Testis (tissue), 2 donors: ENCODE measurements around the gene ZNF880.
"Not testable (repeated sequence)": the region's sequence is repeated elsewhere in the genome, so short reads cannot be mapped to it uniquely, and the experiment has no call there.

ENCODE experiments used
- POLR2A ChIP-seq: fragments of 450-650 bp; IDR thresholded peaks from one replicate; pipeline ENCODE4 v1.6.1; 2017; ENCODE audit warnings: antibody characterized with exemption, mild to moderate bottlenecking, moderate library complexity
- TF ChIP-seq, protein P1 (sequence below), 3 experiments: fragments of 450-650 bp in 2 of 3; fragments of 200-600 bp in 1 of 3; sonication (generic) in 1 of 3; IDR thresholded peaks; one replicate each; pipeline ENCODE4 v1.5.1; 2016 to 2019; ENCODE audit warnings: antibody characterized with exemption in 3 of 3, mild to moderate bottlenecking in 2 of 3, moderate library complexity in 1 of 3

DNA sequence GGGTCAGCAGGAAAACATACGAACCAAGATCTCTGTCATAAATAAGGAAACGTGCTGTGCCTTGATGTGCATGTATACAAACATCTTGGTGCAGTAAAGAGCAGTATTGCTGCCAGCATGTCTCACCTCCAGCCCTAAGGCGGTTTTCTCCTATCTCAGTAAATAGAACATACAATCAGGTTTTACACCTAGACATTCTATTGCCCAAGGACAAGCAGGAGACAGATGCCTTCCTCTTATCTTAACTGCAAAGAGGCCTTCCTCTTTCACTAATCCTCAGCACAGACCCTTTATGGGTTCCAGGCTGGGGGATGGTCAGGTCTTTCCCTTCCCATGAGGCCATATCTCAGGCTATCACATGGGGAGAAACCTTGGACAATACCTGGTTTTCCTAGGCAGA is 30.7 kb upstream of the ZNF880 start:
- TF ChIP-seq, protein P1, sequence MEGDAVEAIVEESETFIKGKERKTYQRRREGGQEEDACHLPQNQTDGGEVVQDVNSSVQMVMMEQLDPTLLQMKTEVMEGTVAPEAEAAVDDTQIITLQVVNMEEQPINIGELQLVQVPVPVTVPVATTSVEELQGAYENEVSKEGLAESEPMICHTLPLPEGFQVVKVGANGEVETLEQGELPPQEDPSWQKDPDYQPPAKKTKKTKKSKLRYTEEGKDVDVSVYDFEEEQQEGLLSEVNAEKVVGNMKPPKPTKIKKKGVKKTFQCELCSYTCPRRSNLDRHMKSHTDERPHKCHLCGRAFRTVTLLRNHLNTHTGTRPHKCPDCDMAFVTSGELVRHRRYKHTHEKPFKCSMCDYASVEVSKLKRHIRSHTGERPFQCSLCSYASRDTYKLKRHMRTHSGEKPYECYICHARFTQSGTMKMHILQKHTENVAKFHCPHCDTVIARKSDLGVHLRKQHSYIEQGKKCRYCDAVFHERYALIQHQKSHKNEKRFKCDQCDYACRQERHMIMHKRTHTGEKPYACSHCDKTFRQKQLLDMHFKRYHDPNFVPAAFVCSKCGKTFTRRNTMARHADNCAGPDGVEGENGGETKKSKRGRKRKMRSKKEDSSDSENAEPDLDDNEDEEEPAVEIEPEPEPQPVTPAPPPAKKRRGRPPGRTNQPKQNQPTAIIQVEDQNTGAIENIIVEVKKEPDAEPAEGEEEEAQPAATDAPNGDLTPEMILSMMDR (IDR thresholded peaks at IDR 0.05): not testable (repeated sequence)
- not testable (repeated sequence) for TF ChIP-seq POLR2A
